GM12878 (cell line): ENCODE measurements around the gene LVRN. TPM values are rescaled to one million over a fixed set of nuclear protein-coding genes. Genes with fewer than 3 reads are reported as not detected.
"Not testable (repeated sequence)": the region's sequence is repeated elsewhere in the genome, so short reads cannot be mapped to it uniquely, and the experiment has no call there.

Source experiments
- ATAC-seq: fragments of 200-7000 bp; cut with Tn5 transposase; 3 replicates; pipeline ENCODE4 v1.9.1; 2020; ENCODE audit warnings: mild to moderate bottlenecking, moderate library complexity
- BruUV-seq: library from RNA; stranded (reverse); fragments of 400-500 nt; replicated peaks from 2 replicates; lab custom pipeline; 2021; lab: Mats Ljungman, UMichigan
- CTCF ChIA-PET: fragments of 300-600 bp; sonication (Branson Sonifier 250); formaldehyde crosslinking; extraction: SDS; loops from one replicate; lab custom pipeline; 2021; ENCODE audit warnings: inconsistent platforms; lab: Yijun Ruan, JAX
- POLR2A ChIA-PET: fragments of 350-600 bp; formaldehyde crosslinking; extraction: SDS; loops from one replicate; lab custom pipeline; 2021; ENCODE audit warnings: inconsistent platforms; lab: Charles Lee
- RAD21 ChIA-PET: fragments of 300-600 bp; sonication (Branson Sonifier 250); formaldehyde crosslinking; loops from one replicate; lab custom pipeline; 2023; ENCODE audit warnings: antibody characterized with exemption; ENCODE audit not compliant: unreplicated experiment; lab: Charles Lee
- SMC1A ChIA-PET: fragments of 300-600 bp; sonication (Branson Sonifier 250); formaldehyde crosslinking; loops from one replicate; lab custom pipeline; 2023; ENCODE audit not compliant: unreplicated experiment, uncharacterized antibody; lab: Charles Lee
- DNase-seq: peaks from one replicate; pipeline ENCODE4 v3.0.0-alpha.2; 2011; ENCODE audit warnings: low read depth, low spot score
- FAIRE-seq: peaks from 3 replicates; lab custom pipeline; 2011; peaks lifted over from hg19 to GRCh38; lab: Jason Lieb, UNC
- H2AFZ ChIP-seq: 2 replicates; pipeline ENCODE4 v1.6.0; 2011; ENCODE audit warnings: low read depth, low read length, control low read depth; ENCODE audit not compliant: control insufficient read depth
- H3K27ac ChIP-seq: 2 replicates; pipeline ENCODE4 v1.5.1; 2011; ENCODE audit warnings: control low read depth; ENCODE audit not compliant: control insufficient read depth, insufficient read depth
- H3K27me3 ChIP-seq, 2 experiments: replicated peaks in 1 of 2; 2 replicates each; pipeline versions ENCODE4 v1.6.0 to v1.6.1; 2011; ENCODE audit warnings: low read length in 1 of 2; ENCODE audit not compliant: control insufficient read depth in 2 of 2, insufficient read depth in 2 of 2
- H3K36me3 ChIP-seq, 2 experiments: 2 replicates each; pipeline ENCODE4 v1.5.1; 2011; ENCODE audit warnings: low read length in 1 of 2; ENCODE audit not compliant: control insufficient read depth in 2 of 2, insufficient read depth in 2 of 2
- H3K4me1 ChIP-seq: 2 replicates; pipeline ENCODE4 v1.6.1; 2011; ENCODE audit warnings: mild to moderate bottlenecking, low read length, moderate library complexity, mixed read lengths; ENCODE audit not compliant: control insufficient read depth, insufficient read depth
- H3K4me2 ChIP-seq: 2 replicates; pipeline ENCODE4 v1.6.0; 2011; ENCODE audit warnings: control low read depth; ENCODE audit not compliant: control insufficient read depth, insufficient read depth
- H3K4me3 ChIP-seq: fragments of 200-600 bp; sonication (generic); 2 replicates; pipeline ENCODE4 v1.5.1; 2016
- H3K79me2 ChIP-seq: 2 replicates; pipeline ENCODE4 v1.6.0; 2011; ENCODE audit warnings: low read length; ENCODE audit not compliant: control insufficient read depth, insufficient read depth
- H3K9ac ChIP-seq: 2 replicates; pipeline ENCODE4 v1.8.0; 2011; ENCODE audit warnings: low read length, control low read depth, mixed read lengths; ENCODE audit not compliant: control insufficient read depth, insufficient read depth
- H3K9me3 ChIP-seq: replicated peaks from 3 replicates; pipeline ENCODE4 v1.5.1; 2011; ENCODE audit warnings: mild to moderate bottlenecking, low read length; ENCODE audit not compliant: control insufficient read depth, insufficient read depth
- H4K20me1 ChIP-seq: 2 replicates; pipeline ENCODE4 v1.6.0; 2011; ENCODE audit not compliant: control insufficient read depth, insufficient read depth
- JUNB ChIP-seq: IDR thresholded peaks from 2 replicates; pipeline ENCODE4 v1.6.1; 2016; ENCODE audit warnings: antibody characterized with exemption, mild to moderate bottlenecking
- RB1 ChIP-seq: fragments of 450-650 bp; formaldehyde crosslinking; IDR thresholded peaks from 2 replicates; pipeline ENCODE4 v1.6.1; 2017; ENCODE audit warnings: mild to moderate bottlenecking, borderline replicate concordance
- ZNF24 ChIP-seq: fragments of 450-650 bp; IDR thresholded peaks from 2 replicates; pipeline ENCODE4 v1.6.1; 2017; ENCODE audit warnings: antibody characterized with exemption, mild to moderate bottlenecking
- WGBS: methylation state at CpG from one replicate; pipeline ENCODE4 v1.1.6; 2016; ENCODE audit warnings: low lambda C conversion rate; ENCODE audit not compliant: insufficient replicate concordance, insufficient coverage; ENCODE audit errors: missing lambda C conversion rate; 5-methylcytosine and 5-hydroxymethylcytosine counted together
- in situ Hi-C: fragments of 300-500 bp; cut with MboI; formaldehyde crosslinking; loops from 9 replicates; pipeline ENCODE4 v1.14.3; 2018; ENCODE audit warnings: mixed read lengths
- intact Hi-C: fragments of 100-400 bp; cut with micrococcal nuclease; formaldehyde crosslinking; loops from one replicate; pipeline ENCODE4 v1.14.2; 2022; ENCODE audit not compliant: unreplicated experiment
- polyA plus RNA-seq, 11 experiments: library from polyadenylated mRNA; depleted of rRNA in 4 of 11; unstranded in 6 of 11; stranded (reverse) in 5 of 11; fragments of >200 nt; fragmentation: Nextera tagmentation in 4 of 11; fragmentation: Illumina TruSeq in 1 of 11; extraction: Ambion mirVana in 4 of 11; extraction: Trizol in 1 of 11; gene quantifications; 1 replicate in 1 of 11; 2 replicates in 10 of 11; pipeline versions ENCODE4 v1.2.1 to v1.2.3, GENCODE V29; 2011 to 2016; ENCODE audit warnings: inconsistent platforms in 2 of 11, missing spikeins in 2 of 11, low read depth in 1 of 11
- total RNA-seq, 4 experiments: library from RNA; depleted of rRNA in 3 of 4; stranded (reverse); fragments of >200 nt in 3 of 4; fragmentation: Illumina TruSeq in 1 of 4; extraction: Trizol in 1 of 4; gene quantifications; 2 replicates each; pipeline versions ENCODE4 v1.2.1 to v1.2.3, GENCODE V29; 2013 to 2021

LVRN gene
- total and polyA plus RNA-seq, 10 of the 15 experiments (the other 5 are each of a cell fraction or from before 2014, with no cell fraction given), result 0.04 to 0.87 (median 0.11) TPM; not detected in 4

- no peak overlapping the region for H3K9ac ChIP-seq
- H3K9me3 ChIP-seq, result no peaks in the 10 kb centered on the region
- no peak overlapping the region for H3K4me3 ChIP-seq
- TF ChIP-seq ZNF24, result no peak
- TF ChIP-seq RB1, result no peak
- H4K20me1 ChIP-seq, result no peaks in the 10 kb centered on the region
- FAIRE-seq (no peak), ATAC-seq (no peak), DNase-seq (no peak)
- H3K79me2 ChIP-seq, result no peaks in the 10 kb centered on the region
- H3K27me3 ChIP-seq, result no peaks in the 10 kb centered on the region
- no peaks in the 10 kb centered on the region for H3K4me1 ChIP-seq
- no peaks in the 10 kb centered on the region for H3K36me3 ChIP-seq
- POLR2A ChIA-PET, result interaction anchor here (0.8 kb wide), 1 partner anchor 19 kb away, joined by 3 read pairs; no protein-coding TSS in a partner anchor
- no peak overlapping the region for H3K4me2 ChIP-seq
- CTCF ChIA-PET, result no interaction called here
- intact Hi-C loops, result no loop called here
- no peak overlapping the region for H3K27ac ChIP-seq
- no peak overlapping the region for H2AFZ ChIP-seq
- SMC1A ChIA-PET, result interaction anchor here (0.9 to 1.3 kb wide), 2 partner anchors 8 to 12 kb away, joined by 3 to 4 read pairs; no protein-coding TSS in a partner anchor
- in situ Hi-C loops, result no loop called here
- no TSS peak for BruUV-seq
- WGBS, result 100% methylated on average over 3 of the region's 3 CpGs
- RAD21 ChIA-PET, result no interaction called here
These were observed 42.0 kb upstream of the LVRN start for GRCh38 chr5:115920171-115920725.

- H3K9ac ChIP-seq, H3K79me2 ChIP-seq, FAIRE-seq, in situ Hi-C loops, POLR2A ChIA-PET, DNase-seq, H3K27ac ChIP-seq, H3K27me3 ChIP-seq, H2AFZ ChIP-seq, H3K4me2 ChIP-seq, H3K4me3 ChIP-seq, H4K20me1 ChIP-seq, H3K4me1 ChIP-seq, ATAC-seq, RAD21 ChIA-PET, CTCF ChIA-PET, BruUV-seq, H3K36me3 ChIP-seq, H3K9me3 ChIP-seq, intact Hi-C loops: not testable (repeated sequence)
- WGBS, result 54% methylated on average over 12 of the region's 12 CpGs
- SMC1A ChIA-PET, result interaction anchor here (0.7 to 1.2 kb wide), 2 partner anchors 25 to 174 kb away, joined by 3 to 4 read pairs; no protein-coding TSS in a partner anchor
- peak; percentile 33 for TF ChIP-seq JUNB
These were observed 33.5 kb upstream of the LVRN start for GRCh38 chr5:115928578-115929407.

GRCh38 chr5:115930171-115930570 lies 32.1 kb upstream of the LVRN start:
- in situ Hi-C loops, BruUV-seq, H4K20me1 ChIP-seq, SMC1A ChIA-PET, DNase-seq, H3K4me1 ChIP-seq, POLR2A ChIA-PET, H2AFZ ChIP-seq, H3K36me3 ChIP-seq, H3K9ac ChIP-seq, H3K27me3 ChIP-seq, ATAC-seq, FAIRE-seq, H3K27ac ChIP-seq, intact Hi-C loops, H3K4me2 ChIP-seq, RAD21 ChIA-PET, H3K79me2 ChIP-seq, H3K4me3 ChIP-seq, H3K9me3 ChIP-seq, CTCF ChIA-PET: not testable (repeated sequence)
- 92% methylated on average over 17 of the region's 17 CpGs for WGBS
